Activated effector memory CD4-positive, alpha-beta T cell treated with Interleukin-2 at 50 U/mL for 16 hours (primary cell): ENCODE measurements around the gene CGB7.

ENCODE experiments used
- DNase-seq: peaks from one replicate; pipeline ENCODE4 v3.0.0-alpha.2; 2020

CGB7 gene

DNA sequence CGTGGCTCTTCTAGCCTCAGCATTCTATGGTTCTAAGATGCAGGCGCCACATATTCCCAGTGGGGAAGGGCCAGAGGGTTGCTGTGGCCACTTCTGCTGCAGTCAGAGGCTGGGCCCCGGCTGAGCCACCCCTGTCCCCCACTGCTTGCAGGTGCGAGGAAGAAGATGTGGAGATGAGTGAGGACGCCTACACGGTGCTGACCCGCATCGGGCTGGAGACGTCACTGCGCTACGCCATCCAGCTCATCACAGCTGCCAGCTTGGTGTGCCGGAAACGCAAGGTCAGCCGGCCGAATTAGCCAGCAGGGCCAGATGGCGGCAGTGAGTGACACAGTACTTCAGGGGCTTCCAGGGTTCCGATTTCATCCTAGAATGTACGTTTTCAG lies 42.7 kb downstream of the CGB7 start:
- DNase-seq: no peak

DNA sequence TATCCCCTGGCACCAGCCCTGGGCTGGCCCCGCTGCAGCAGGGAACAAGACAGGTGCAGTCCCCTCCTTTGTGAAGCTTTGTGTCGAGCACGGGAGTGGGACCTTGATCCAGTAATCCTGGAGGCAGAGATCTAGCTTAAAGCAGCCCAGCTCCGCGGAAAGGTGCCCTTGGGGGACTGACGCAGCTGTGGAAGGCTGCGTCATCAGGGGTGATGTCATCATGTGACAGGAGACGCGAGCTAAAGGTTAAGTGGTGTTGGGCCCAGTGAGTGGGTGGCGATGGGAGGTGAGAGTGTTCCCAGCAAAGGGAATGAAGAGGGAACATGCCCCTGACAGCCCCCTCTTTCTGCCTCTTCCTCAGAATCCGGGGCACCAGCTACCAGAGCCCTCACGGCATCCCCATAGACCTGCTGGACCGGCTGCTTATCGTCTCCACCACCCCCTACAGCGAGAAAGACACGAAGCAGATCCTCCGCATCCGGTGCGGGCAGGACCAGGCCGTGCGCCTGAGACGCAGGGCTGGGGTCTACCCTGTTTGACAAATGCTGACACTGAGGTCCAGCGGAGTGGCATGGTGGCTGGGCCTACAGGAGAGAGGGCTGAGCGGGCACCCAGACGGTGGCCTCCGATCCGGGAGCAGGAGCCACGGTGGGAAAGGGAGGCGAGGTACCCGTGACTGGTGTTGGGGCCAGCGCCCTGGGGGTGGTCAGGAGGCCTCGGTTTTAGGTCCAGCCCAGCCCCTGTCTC lies 43.3 kb downstream of the CGB7 start:
- no peak for DNase-seq

DNA sequence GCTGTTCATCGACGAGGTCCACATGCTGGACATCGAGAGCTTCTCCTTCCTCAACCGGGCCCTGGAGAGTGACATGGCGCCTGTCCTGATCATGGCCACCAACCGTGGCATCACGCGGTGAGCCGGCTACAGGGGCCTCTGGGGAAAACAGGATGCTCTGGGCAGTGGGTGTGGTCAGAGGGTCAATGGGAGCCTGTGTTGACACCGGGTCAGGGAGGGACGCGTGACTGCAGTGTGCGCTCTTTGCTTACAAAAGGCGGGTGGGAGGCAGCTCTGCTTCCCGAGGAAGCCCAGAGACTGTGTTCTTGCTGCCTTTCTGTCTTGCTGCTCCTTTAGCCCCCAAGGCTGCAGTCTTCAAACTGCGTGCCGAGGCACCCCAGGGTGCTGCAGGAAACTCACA lies 46.4 kb downstream of the CGB7 start:
- DNase-seq: no peak

DNA sequence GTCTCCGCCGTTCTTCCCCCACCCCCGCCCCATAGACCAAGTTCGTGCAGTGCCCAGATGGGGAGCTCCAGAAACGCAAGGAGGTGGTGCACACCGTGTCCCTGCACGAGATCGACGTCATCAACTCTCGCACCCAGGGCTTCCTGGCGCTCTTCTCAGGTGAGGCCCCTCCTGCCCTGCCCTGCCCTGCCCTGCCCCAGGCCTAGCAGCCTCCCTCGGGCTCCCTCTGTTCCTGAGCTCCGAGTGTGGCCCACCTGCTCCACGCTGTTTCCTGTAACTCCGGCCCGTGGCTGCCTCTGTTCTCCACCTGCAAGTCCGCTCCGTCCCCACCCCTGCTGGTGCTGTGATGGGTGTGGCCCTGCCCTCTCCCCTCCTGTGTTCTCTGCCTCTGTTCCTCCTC lies 47.1 kb downstream of the CGB7 start:
- no peak for DNase-seq

DNA sequence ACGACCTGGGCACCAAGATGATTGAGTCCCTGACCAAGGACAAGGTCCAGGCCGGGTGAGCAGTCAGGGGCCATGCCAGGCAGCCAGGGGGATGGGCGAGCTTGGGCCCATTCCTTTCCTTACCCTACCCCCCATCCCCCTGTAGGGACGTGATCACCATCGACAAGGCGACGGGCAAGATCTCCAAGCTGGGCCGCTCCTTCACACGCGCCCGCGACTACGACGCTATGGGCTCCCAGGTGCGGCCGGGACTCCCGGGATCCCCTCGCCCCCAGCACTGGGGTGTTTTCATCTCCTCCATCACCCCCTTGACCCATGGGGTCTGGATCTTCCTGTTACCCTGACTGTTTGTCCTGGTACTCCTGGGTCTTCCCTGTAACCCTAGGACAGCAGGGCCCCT lies 47.7 kb downstream of the CGB7 start:
- no peak for DNase-seq

DNA sequence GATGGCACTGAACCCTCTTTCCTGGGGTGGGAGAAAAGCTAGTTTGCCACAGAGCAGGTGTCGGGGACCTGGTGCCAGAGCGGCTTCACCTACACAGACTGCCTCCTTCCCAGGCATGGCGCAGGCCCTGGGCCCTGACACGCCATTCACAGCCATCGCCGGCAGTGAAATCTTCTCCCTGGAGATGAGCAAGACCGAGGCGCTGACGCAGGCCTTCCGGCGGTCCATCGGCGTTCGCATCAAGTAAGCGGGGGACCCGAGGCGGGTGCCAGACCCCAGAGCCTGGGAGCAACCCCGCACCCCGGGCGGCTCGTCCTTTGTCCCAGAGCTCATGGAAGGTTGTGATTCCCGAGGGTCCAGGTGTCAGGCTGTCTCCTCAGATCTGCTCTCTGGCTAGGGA lies 50.6 kb downstream of the CGB7 start:
- DNase-seq: no peak

DNA sequence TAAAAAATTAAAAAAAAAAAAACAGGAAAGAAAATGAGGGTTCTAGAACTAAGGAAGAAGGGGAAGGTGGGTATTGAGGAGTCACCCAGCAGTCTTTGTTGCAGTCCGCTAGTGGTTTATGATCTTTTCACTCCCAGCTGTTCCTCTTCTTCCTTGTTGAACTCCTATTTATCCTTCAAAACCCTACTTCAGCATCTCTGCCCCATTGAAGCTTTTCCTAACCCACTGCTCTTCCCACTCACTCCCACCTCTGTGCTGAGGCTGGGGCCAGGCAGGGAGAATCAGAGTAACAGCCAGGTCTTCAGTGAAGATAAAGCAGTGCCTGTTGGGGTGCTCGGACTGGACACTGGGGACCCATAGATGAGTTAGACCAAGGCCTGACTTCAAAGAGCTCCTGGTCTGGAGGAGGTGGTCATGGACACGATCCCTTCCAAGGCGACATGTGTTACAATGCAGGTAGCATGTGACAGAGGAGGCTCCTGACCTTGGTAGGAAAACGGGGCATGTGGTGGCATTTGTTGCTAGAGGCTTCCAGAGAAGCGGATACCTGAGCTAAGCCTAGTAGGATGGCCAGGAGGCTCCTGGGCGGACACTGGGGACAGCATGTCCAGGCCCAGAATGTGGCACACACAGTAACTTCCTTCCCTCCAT lies 52.5 kb downstream of the CGB7 start:
- no peak for DNase-seq
